ENCODE measurements around the gene AUTS2. TPM values are rescaled to one million over a fixed set of nuclear protein-coding genes. Genes with fewer than 3 reads are reported as not detected.

The AUTS2 gene
- total RNA-seq, 1 experiment from 2014 or later = 50.0 TPM

DNA sequence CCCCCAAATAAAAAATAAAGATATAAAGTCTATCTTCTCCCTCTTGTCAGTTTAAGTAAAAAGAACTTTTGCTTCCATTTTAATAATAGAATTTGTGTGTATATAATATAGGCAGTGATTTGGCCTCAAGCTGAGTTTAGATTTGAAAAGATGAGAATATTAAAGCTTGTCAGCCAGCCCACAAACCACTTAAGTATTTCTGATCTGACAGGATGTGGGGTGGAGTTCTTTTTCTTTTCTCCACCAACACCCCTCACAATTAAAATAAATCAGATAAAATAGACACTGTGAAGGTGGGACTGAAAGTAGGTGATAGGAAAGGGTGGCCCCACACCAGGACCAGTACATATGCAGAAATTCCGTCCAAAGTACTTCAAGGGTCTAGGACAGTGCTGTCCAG, 714.1 kb downstream of the AUTS2 start:
- TF ChIP-seq JUN (CRISPR knock-in tag; IDR thresholded peaks at IDR 0.05) (no peak), MYBL2 (CRISPR knock-in tag; IDR thresholded peaks at IDR 0.05) (no peak), EMX1 (CRISPR knock-in tag; IDR thresholded peaks at IDR 0.05) (no peak), ZNF219 (CRISPR knock-in tag; IDR thresholded peaks at IDR 0.05; ENCODE audit: borderline replicate concordance) (no peak), USF1 (CRISPR knock-in tag; IDR thresholded peaks at IDR 0.05) (no peak), CTCF (IDR thresholded peaks at IDR 0.05) (no peak), TEAD1 (CRISPR knock-in tag; IDR thresholded peaks at IDR 0.05) (no peak), NFATC4 (CRISPR knock-in tag; IDR thresholded peaks at IDR 0.05) (no peak), CBFB (CRISPR knock-in tag; IDR thresholded peaks at IDR 0.05; ENCODE audit: low read depth) (no peak), E2F4 (CRISPR knock-in tag; IDR thresholded peaks at IDR 0.05; ENCODE audit: borderline replicate concordance, low read depth) (no peak)
- TF ChIP-seq, protein P1, sequence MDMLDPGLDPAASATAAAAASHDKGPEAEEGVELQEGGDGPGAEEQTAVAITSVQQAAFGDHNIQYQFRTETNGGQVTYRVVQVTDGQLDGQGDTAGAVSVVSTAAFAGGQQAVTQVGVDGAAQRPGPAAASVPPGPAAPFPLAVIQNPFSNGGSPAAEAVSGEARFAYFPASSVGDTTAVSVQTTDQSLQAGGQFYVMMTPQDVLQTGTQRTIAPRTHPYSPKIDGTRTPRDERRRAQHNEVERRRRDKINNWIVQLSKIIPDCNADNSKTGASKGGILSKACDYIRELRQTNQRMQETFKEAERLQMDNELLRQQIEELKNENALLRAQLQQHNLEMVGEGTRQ (CRISPR knock-in tag; IDR thresholded peaks at IDR 0.05) = no peak
- TF ChIP-seq, protein P2, sequence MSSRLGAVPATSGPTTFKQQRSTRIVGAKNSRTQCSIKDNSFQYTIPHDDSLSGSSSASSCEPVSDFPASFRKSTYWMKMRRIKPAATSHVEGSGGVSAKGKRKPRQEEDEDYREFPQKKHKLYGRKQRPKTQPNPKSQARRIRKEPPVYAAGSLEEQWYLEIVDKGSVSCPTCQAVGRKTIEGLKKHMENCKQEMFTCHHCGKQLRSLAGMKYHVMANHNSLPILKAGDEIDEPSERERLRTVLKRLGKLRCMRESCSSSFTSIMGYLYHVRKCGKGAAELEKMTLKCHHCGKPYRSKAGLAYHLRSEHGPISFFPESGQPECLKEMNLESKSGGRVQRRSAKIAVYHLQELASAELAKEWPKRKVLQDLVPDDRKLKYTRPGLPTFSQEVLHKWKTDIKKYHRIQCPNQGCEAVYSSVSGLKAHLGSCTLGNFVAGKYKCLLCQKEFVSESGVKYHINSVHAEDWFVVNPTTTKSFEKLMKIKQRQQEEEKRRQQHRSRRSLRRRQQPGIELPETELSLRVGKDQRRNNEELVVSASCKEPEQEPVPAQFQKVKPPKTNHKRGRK (CRISPR knock-in tag; IDR thresholded peaks at IDR 0.05; ENCODE audit: borderline replicate concordance) = no peak
- ATAC-seq (no peak), DNase-seq (ENCODE audit: low spot score) (no peak)
- no peaks in the 10 kb centered on the region for H3K27me3 Mint-ChIP-seq (ENCODE audit: low read depth)
- POLR2A ChIA-PET = no interaction called here
- no peak overlapping the region for H3K27ac Mint-ChIP-seq
- H3K4me1 Mint-ChIP-seq = peaks cover 21% of the 10 kb centered on the region
- CTCF ChIA-PET = no interaction called here
- H3K36me3 Mint-ChIP-seq = no peaks in the 10 kb centered on the region
- no peak overlapping the region for H3K4me3 Mint-ChIP-seq
- H3K9me3 Mint-ChIP-seq = no peaks in the 10 kb centered on the region

GRCh38 chr7:70313271-70313670, 715.0 kb downstream of the AUTS2 start:
- Mint-ChIP-seq H3K36me3 (no peaks in the 10 kb centered on the region), H3K27ac (no peak overlapping the region), H3K27me3 (ENCODE audit: low read depth) (peaks cover 3% of the 10 kb centered on the region; the same call in 1 of the 2 replicates), H3K4me1 (peaks cover 21% of the 10 kb centered on the region), H3K9me3 (no peaks in the 10 kb centered on the region), H3K4me3 (no peak overlapping the region)
- DNase-seq (ENCODE audit: low spot score) (no peak), ATAC-seq (no peak)
- CTCF ChIA-PET = no interaction called here
- POLR2A ChIA-PET = no interaction called here
- TF ChIP-seq, protein P3, sequence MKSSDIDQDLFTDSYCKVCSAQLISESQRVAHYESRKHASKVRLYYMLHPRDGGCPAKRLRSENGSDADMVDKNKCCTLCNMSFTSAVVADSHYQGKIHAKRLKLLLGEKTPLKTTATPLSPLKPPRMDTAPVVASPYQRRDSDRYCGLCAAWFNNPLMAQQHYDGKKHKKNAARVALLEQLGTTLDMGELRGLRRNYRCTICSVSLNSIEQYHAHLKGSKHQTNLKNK (CRISPR knock-in tag; IDR thresholded peaks at IDR 0.05) = no peak
- TF ChIP-seq GTF2I (CRISPR knock-in tag; conservative IDR thresholded peaks at IDR 0.05) (no peak), GABPB1 (CRISPR knock-in tag; IDR thresholded peaks at IDR 0.05) (no peak), ELF4 (CRISPR knock-in tag; IDR thresholded peaks at IDR 0.05; ENCODE audit: low read depth) (no peak), ATF2 (CRISPR knock-in tag; IDR thresholded peaks at IDR 0.05; ENCODE audit: borderline replicate concordance, low read depth) (no peak), ATF1 (CRISPR knock-in tag; IDR thresholded peaks at IDR 0.05) (no peak), SP1 (CRISPR knock-in tag; conservative IDR thresholded peaks at IDR 0.05) (no peak), MYBL2 (CRISPR knock-in tag; IDR thresholded peaks at IDR 0.05) (no peak), TEAD1 (CRISPR knock-in tag; IDR thresholded peaks at IDR 0.05) (no peak), ZNF671 (CRISPR knock-in tag; IDR thresholded peaks at IDR 0.05) (no peak), PRRX2 (CRISPR knock-in tag; IDR thresholded peaks at IDR 0.05) (no peak), E2F4 (CRISPR knock-in tag; IDR thresholded peaks at IDR 0.05; ENCODE audit: borderline replicate concordance, low read depth) (no peak), ZNF317 (CRISPR knock-in tag; IDR thresholded peaks at IDR 0.05; ENCODE audit: borderline replicate concordance, low read depth) (no peak), ZBTB21 (CRISPR knock-in tag; IDR thresholded peaks at IDR 0.05; ENCODE audit: borderline replicate concordance) (no peak), SMAD3 (CRISPR knock-in tag; IDR thresholded peaks at IDR 0.05; ENCODE audit: borderline replicate concordance) (no peak), ZNF232 (CRISPR knock-in tag; IDR thresholded peaks at IDR 0.05) (no peak), MXD4 (CRISPR knock-in tag; IDR thresholded peaks at IDR 0.05; ENCODE audit: borderline replicate concordance) (no peak)
